Smooth muscle cell (in vitro differentiated cells): Measurements from ENCODE around the gene LEUTX. TPM values are rescaled to one million over a fixed set of nuclear protein-coding genes. Genes with fewer than 3 reads are reported as not detected.
A peak's percentile ranks its signal among the peaks of the same experiment; 100 is the strongest.

ENCODE experiments used
- DNase-seq: peaks from one replicate; lab custom pipeline; 2025; ENCODE audit not compliant: unreplicated experiment; lab: John Stamatoyannopoulos, UW
- H2AFZ ChIP-seq: fragments of 200-600 bp; sonication (generic); 2 replicates; pipeline ENCODE4 v1.6.0; 2016; ENCODE audit warnings: antibody characterized with exemption, low read depth, mild to moderate bottlenecking
- H3F3A ChIP-seq: fragments of 200-600 bp; sonication (generic); 2 replicates; pipeline ENCODE4 v1.6.0; 2017; ENCODE audit warnings: antibody characterized with exemption, low read depth
- H3K27ac ChIP-seq: fragments of 200-600 bp; sonication (generic); 2 replicates; pipeline ENCODE4 v1.5.1; 2016; ENCODE audit warnings: low read depth, mild to moderate bottlenecking
- H3K27me3 ChIP-seq: fragments of 200-600 bp; sonication (generic); 2 replicates; pipeline ENCODE4 v1.6.1; 2016; ENCODE audit warnings: low read depth, mild to moderate bottlenecking
- H3K36me3 ChIP-seq: fragments of 200-600 bp; sonication (generic); 2 replicates; pipeline ENCODE4 v1.5.1; 2016; ENCODE audit warnings: low read depth
- H3K4me1 ChIP-seq: fragments of 200-600 bp; sonication (generic); 2 replicates; pipeline ENCODE4 v1.5.1; 2016; ENCODE audit warnings: low read depth
- H3K4me2 ChIP-seq: fragments of 200-600 bp; sonication (generic); 2 replicates; pipeline ENCODE4 v1.6.0; 2016; ENCODE audit warnings: mild to moderate bottlenecking
- H3K4me3 ChIP-seq: fragments of 200-600 bp; sonication (generic); 2 replicates; pipeline ENCODE4 v1.5.1; 2016; ENCODE audit warnings: mild to moderate bottlenecking
- H3K79me2 ChIP-seq: fragments of 200-600 bp; sonication (generic); 2 replicates; pipeline ENCODE4 v1.6.0; 2016; ENCODE audit warnings: low read depth, mild to moderate bottlenecking
- H3K9ac ChIP-seq: fragments of 200-600 bp; sonication (generic); 2 replicates; pipeline ENCODE4 v1.6.0; 2016; ENCODE audit warnings: low read depth
- H3K9me3 ChIP-seq: fragments of 200-600 bp; sonication (generic); replicated peaks from 2 replicates; pipeline ENCODE4 v1.5.1; 2016; ENCODE audit warnings: low read depth
- H4K20me1 ChIP-seq: fragments of 200-600 bp; sonication (generic); 2 replicates; pipeline ENCODE4 v1.6.0; 2016; ENCODE audit warnings: low read depth
- CTCF ChIP-seq: fragments of 200-600 bp; sonication (generic); IDR thresholded peaks from 2 replicates; pipeline ENCODE4 v1.5.1; 2017; ENCODE audit warnings: borderline replicate concordance, mild to moderate bottlenecking, antibody characterized with exemption; ENCODE audit not compliant: insufficient read depth, poor library complexity, severe bottlenecking
- WGBS: methylation state at CpG from one replicate; pipeline ENCODE4 v1.1.7; 2016; ENCODE audit warnings: low lambda C conversion rate; 5-methylcytosine and 5-hydroxymethylcytosine counted together
- polyA plus RNA-seq: library from polyadenylated mRNA; unstranded; fragments of >200 nt; fragmentation: Nextera tagmentation; extraction: Ambion mirVana; gene quantifications from 2 replicates; pipeline ENCODE4 v1.2.1, GENCODE V29; 2016
- total RNA-seq: library from RNA; depleted of rRNA; stranded (reverse); fragments of >200 nt; gene quantifications from 2 replicates; pipeline ENCODE4 v1.2.3, GENCODE V29; 2014

Gene LEUTX
- total and polyA plus RNA-seq, 2 experiments from 2014 or later = not detected

- Histone ChIP-seq H3K4me3 (peak overlapping the region; percentile 56), H3F3A (no peaks in the 10 kb centered on the region), H3K27ac (no peak overlapping the region), H3K79me2 (no peaks in the 10 kb centered on the region), H3K4me2 (peak overlapping the region; percentile 85), H4K20me1 (no peaks in the 10 kb centered on the region), H3K9me3 (no peaks in the 10 kb centered on the region), H3K9ac (no peak overlapping the region), H3K36me3 (no peaks in the 10 kb centered on the region), H3K4me1 (no peaks in the 10 kb centered on the region), H2AFZ (peak overlapping the region; percentile 78), H3K27me3 (peaks cover 4% of the 10 kb centered on the region)
- WGBS = 1% methylated on average over 17 of the region's 17 CpGs
- peak; percentile 57 for DNase-seq
- peak; percentile 90 for TF ChIP-seq CTCF
These were observed 14.4 kb downstream of the LEUTX start for GRCh38 chr19:39792999-39793546.

GRCh38 chr19:39795001-39795400 is 16.3 kb downstream of the LEUTX start:
- Histone ChIP-seq H3K9ac (no peak overlapping the region), H3K36me3 (no peaks in the 10 kb centered on the region), H2AFZ (no peak overlapping the region), H3K9me3 (no peaks in the 10 kb centered on the region), H3F3A (no peaks in the 10 kb centered on the region), H3K27me3 (peaks cover 4% of the 10 kb centered on the region), H3K79me2 (no peaks in the 10 kb centered on the region), H4K20me1 (no peaks in the 10 kb centered on the region), H3K4me1 (no peaks in the 10 kb centered on the region), H3K27ac (no peak overlapping the region), H3K4me3 (no peak overlapping the region), H3K4me2 (no peak overlapping the region)
- no peak for DNase-seq
- WGBS = 82% methylated on average over 5 of the region's 5 CpGs
- no peak for TF ChIP-seq CTCF

- 44% methylated on average over 2 of the region's 2 CpGs for WGBS
These were observed 17.4 kb downstream of the LEUTX start for GRCh38 chr19:39796000-39796498.

More at GRCh38 chr19:39796000-39796498, 17.4 kb downstream of the LEUTX start:
- Histone ChIP-seq H4K20me1 (no peaks in the 10 kb centered on the region), H3F3A (no peaks in the 10 kb centered on the region), H3K4me3 (no peak overlapping the region), H3K27ac (no peak overlapping the region), H3K4me2 (no peak overlapping the region), H3K9me3 (no peaks in the 10 kb centered on the region), H3K9ac (no peak overlapping the region), H3K79me2 (no peaks in the 10 kb centered on the region), H3K4me1 (no peaks in the 10 kb centered on the region), H3K36me3 (no peaks in the 10 kb centered on the region), H2AFZ (no peak overlapping the region), H3K27me3 (peaks cover 4% of the 10 kb centered on the region)
- no peak for TF ChIP-seq CTCF
- DNase-seq = no peak
